ENCODE data around the gene PCP2.

Gene PCP2

DNA sequence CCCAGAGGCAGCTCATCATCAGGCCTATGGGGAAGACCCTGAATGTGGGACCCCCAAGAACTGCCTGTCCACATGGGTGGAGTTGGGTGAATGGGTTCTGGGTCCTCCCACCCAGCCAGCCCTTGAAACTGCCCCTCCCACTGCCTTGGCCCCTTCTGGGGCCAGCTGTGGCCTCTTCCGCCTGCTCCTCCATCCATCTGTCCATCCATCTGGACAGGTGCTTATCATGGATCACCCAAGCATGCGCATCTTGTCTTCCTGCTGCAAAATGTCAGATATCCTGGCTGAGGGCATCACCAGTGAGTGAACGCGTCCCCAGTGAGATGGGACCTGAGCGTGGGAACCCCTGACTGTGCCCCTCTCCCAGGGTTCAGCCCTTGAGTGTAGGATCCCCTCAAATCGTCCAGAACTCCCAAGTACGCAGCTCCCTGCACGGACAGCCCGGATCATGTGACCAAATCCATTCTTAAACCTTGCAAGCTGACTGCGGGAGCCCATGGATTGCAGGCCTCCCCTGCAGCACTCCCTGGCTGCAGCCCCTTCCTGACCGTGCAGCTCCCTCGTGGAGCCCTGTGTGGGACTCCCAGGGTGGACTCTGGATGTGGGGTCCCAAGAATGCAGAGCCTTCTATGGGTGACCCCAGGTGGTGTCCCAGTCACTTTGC, 5.4 kb upstream of the PCP2 start:
- DNase-seq: no peak

- DNase-seq: no peak
Measured at GRCh38 chr19:7637374-7638256, 4.1 kb upstream of the PCP2 start.

GRCh38 chr19:7636691-7637373, 3.3 kb upstream of the PCP2 start, which contains the start of gene STXBP2:
Gene STXBP2, plus strand, starts transcription at chr19:7637110. Its CDS starts 40 bp downstream, at chr19:7637150.
- peak; percentile 11 for DNase-seq

GRCh38 chr19:7636317-7636690, 2.8 kb upstream of the PCP2 start:
- no peak for DNase-seq

GRCh38 chr19:7635670-7636069, 2.2 kb upstream of the PCP2 start:
- DNase-seq: no peak

DNA sequence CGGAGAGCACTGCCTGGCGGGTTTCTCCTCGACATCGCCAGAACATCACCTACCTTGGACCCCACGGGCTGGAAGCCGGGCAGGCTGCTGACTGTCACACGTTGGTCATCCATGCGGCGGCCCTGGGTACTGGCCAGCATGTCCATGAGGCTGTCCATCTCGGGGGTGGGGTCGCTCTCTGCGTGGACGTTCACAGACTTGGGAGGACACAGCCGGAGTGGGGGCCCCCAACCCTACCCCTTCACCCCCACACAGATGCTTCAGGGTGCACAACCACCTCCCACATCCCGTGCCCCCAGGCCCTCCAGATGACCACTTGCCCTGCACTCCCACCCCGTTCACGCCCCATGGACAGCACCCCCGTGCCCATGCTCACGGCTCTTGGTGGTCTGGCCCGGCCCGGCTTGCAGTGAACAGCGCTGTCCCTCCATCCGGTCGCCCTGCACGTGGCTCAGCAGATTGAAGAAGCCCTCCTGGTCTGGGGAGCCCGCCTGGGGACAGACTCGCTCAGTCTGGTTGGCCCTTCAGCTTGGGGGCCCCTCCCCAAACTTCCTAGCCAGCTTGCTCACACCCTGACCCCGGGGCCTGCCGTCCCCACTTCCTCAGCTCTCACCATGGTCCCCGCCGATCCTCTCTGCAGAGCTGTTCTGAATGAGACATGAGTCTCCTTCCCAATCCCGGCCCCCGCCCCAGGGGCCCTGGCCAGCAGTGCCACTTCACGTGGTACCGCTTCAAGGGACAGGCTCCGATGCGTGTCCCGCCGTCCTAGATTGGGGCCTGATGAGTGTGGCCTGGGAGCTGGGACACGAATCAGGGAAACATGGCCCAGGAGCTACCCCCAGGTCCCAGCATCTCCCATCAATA, 947 bp downstream of the PCP2 start:
- no peak for DNase-seq

DNA sequence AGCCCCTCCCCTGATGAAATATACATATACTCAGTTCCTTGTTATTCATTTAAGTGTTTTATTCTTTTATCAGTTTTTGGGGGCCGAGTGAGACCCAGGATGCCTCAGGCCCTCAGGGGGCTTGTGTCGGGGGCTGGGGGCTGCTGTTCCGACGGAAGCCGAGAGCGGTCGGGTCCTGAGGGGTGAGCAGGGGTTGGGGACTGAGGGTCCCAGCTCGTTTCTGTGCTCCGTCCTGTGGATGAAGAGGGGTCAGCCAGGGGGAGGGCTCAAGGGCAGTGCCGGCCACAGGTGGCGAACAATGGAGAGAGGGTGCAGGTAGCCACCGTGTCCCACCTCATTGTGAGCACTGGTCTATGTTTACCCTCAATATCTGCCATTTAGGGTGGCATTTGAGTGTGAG, 1.9 kb downstream of the PCP2 start:
- no peak for DNase-seq

DNA sequence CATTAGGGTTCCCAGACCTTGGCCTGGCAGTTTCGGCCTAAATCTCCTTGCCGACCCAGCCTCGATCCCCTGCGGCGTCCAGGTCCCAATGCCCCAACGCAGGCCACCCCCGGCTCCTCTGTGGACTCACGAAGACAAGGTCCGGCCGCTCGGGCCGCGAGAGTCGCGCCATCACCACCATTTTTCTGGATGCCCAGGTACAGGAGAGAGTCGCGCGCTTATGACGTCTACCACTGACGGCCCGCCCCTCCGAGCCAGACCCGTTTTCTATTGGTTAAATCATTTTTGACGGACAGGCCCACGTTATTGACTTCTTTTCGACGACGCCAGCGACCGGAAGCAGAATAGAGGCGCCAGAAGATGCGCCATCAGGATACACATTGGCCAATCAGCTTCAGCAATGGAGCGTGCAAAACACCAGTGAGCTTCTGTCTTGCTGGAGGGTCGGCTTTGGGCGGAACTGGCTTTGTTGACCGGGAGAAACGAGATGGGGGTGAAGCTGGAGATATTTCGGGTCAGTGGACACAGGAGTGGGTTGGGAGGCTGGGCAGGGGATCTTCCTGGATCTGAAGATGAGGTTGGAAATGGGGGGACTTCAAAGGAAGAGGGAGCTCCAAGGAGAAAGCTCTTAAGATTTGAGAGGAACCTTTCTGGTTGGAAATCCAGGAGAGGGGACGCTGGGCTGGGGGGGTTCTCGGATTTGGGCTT, 4.0 kb downstream of the PCP2 start, which contains the start of the genes PET100 and XAB2:
PET100 (plus strand) TSS at position 447 of the 708 bp plus-strand sequence; CDS start at position 488, 41 bp downstream.
XAB2 (minus strand) TSS at position 199 of the 708 bp plus-strand sequence; CDS start at position 181, 18 bp downstream.
- peak; percentile 93 for DNase-seq

- DNase-seq: no peak
Measured at GRCh38 chr19:7628589-7629311, 4.8 kb downstream of the PCP2 start.

DNA sequence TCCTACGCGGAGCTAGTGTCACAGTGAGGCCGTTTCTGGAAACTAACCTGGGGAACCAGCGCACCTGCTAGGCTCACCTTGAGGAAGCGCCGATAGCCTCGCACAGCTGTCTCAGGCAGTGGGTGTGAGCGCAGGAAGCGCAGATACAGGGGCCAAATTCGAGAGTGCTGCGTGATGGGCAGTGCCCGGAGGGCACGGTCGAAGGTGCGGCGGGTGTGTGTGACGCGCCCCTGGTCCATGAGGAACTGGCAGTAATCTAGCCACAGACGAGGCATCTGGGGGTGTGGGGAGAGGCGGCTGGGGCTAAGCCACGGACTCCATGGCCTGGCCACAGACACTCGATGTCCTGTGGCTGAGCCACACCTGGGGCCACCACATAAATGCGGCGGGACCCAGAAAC, 6.4 kb downstream of the PCP2 start:
- no peak for DNase-seq

DNA sequence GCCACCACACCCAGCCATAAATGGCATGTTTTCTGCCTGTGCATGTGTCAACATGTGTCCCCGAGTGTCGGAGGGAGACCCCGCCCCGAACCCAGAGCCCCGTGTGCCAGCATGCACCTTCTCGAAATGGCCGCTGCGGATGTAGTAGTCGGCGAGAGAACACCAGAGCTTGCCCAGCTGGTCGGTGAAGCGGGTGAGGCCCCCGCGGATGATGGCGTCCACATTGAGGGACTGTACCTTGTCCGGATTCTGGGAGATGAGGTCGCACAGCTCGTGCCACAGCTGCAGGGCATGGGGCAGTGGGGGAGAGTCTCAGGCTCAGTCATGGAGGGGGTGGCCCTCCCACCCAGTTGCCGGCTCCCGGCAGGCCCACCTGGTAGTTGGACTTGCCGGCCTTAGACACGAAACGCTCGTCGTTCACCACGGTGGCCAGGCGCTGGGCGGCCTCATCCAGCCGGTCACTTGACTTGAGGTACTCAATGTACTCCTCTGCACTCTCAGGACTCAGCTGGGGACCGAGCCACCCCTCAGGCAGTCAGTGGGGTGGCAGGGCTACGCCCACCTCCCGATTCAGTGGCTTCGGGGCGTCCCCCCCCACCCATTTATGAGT, 7.7 kb downstream of the PCP2 start:
- DNase-seq: no peak

GRCh38 chr19:7624810-7625209, 8.7 kb downstream of the PCP2 start:
- no peak for DNase-seq

GRCh38 chr19:7623725-7624603, 9.6 kb downstream of the PCP2 start:
- DNase-seq: no peak

- no peak for DNase-seq
Measured at GRCh38 chr19:7622933-7623685, 10.4 kb downstream of the PCP2 start.

GRCh38 chr19:7620442-7621412, 12.8 kb downstream of the PCP2 start:
- no peak for DNase-seq

GRCh38 chr19:7619671-7620441, 13.7 kb downstream of the PCP2 start:
- no peak for DNase-seq
